ENCODE data around the gene TESK1.

- TF ChIP-seq CTCF (IDR thresholded peaks at IDR 0.05), result no peak
- no peak for TF ChIP-seq EZH2phosphoT487 (IDR thresholded peaks at IDR 0.05)
Observed at GRCh38 chr9:35606726-35607125, 1.7 kb downstream of the TESK1 start.

All from neural progenitor cell (in vitro differentiated cells).